GM10266 (cell line): Measurements from ENCODE around the gene IPO13.

ENCODE experiments used
- DNase-seq: peaks from one replicate; pipeline ENCODE4 v3.0.0; 2012; ENCODE audit errors: extremely low spot score
- CTCF ChIP-seq: IDR thresholded peaks from 2 replicates; pipeline ENCODE4 v1.5.1; 2012; ENCODE audit warnings: mild to moderate bottlenecking, low read depth; ENCODE audit not compliant: control insufficient read depth, insufficient read depth; ENCODE audit errors: missing control alignments

IPO13 gene

GRCh38 chr1:43904660-43905551 lies 41.8 kb upstream of the IPO13 start:
- TF ChIP-seq CTCF, result no peak
- no peak for DNase-seq

- no peak for TF ChIP-seq CTCF
- no peak for DNase-seq
Measured at GRCh38 chr1:43908226-43908625, 38.5 kb upstream of the IPO13 start.

DNA sequence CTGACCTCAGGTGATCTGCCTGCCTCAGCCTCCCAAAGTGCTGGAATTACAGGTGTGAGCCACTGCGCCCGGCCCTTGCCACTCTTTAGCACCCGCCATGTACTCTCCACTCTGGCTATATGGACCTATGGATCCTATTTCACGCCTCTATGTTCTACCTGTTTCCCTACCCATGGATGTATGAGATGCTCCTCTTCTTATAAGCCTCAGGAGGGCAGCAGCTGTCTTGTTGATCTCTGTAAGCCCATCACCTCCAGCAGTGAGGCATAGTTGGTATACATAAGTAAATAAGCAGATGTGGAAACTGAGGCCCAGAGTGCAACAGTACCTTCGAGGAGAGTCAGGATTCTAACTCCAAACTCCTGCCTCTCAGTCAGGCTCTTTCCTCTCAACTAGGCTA lies 37.9 kb upstream of the IPO13 start:
- peak; percentile 7 for TF ChIP-seq CTCF
- no peak for DNase-seq

DNA sequence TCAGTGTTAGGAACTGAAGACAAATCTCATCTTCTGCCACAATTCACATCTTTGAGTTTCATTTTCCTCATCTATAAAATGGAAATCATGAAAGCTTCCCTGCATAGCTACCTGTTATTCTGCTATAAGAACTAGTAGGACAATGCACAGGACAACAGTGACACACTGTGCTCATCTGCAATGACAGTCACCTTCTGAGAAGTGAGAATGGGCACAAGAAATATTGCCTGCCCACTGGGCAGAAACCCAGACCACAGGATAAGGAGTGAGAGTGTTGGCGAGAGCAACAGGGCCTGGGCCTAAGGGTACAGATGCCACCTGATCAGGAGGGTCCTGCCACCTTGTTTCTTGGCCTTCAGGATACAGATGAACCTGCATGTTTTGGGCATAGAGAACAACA lies 36.4 kb upstream of the IPO13 start:
- no peak for DNase-seq
- no peak for TF ChIP-seq CTCF

- no peak for TF ChIP-seq CTCF
- no peak for DNase-seq
Measured at GRCh38 chr1:43912607-43913006, 34.1 kb upstream of the IPO13 start.

DNA sequence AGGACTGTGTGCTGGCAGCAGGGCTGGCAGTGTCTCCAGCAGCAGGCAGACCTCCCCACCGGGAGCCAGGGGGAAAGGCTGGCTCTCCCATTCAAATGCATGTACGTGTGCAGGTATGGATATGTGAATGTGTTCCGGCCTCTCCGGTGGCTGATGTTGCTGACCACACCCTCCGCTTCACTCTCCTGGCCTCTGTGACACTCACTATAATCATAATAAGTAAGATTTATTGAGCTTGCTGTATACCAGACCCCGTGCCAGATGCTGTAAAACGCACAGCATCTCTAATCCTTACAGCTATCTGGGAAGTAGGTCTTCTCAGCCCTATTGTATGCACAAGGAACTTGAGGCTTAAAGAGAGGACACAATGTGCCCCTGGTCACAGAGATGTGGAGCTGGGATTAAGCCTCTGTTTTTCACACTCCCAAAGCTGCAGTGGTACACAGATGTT lies 33.7 kb upstream of the IPO13 start:
- no peak for TF ChIP-seq CTCF
- DNase-seq, result no peak

- no peak for DNase-seq
- TF ChIP-seq CTCF, result no peak
Measured at GRCh38 chr1:43913666-43914360, 32.9 kb upstream of the IPO13 start.
